ENCODE measurements around the gene MARCHF4.

Gene MARCHF4, protein sequence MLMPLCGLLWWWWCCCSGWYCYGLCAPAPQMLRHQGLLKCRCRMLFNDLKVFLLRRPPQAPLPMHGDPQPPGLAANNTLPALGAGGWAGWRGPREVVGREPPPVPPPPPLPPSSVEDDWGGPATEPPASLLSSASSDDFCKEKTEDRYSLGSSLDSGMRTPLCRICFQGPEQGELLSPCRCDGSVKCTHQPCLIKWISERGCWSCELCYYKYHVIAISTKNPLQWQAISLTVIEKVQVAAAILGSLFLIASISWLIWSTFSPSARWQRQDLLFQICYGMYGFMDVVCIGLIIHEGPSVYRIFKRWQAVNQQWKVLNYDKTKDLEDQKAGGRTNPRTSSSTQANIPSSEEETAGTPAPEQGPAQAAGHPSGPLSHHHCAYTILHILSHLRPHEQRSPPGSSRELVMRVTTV

DNA sequence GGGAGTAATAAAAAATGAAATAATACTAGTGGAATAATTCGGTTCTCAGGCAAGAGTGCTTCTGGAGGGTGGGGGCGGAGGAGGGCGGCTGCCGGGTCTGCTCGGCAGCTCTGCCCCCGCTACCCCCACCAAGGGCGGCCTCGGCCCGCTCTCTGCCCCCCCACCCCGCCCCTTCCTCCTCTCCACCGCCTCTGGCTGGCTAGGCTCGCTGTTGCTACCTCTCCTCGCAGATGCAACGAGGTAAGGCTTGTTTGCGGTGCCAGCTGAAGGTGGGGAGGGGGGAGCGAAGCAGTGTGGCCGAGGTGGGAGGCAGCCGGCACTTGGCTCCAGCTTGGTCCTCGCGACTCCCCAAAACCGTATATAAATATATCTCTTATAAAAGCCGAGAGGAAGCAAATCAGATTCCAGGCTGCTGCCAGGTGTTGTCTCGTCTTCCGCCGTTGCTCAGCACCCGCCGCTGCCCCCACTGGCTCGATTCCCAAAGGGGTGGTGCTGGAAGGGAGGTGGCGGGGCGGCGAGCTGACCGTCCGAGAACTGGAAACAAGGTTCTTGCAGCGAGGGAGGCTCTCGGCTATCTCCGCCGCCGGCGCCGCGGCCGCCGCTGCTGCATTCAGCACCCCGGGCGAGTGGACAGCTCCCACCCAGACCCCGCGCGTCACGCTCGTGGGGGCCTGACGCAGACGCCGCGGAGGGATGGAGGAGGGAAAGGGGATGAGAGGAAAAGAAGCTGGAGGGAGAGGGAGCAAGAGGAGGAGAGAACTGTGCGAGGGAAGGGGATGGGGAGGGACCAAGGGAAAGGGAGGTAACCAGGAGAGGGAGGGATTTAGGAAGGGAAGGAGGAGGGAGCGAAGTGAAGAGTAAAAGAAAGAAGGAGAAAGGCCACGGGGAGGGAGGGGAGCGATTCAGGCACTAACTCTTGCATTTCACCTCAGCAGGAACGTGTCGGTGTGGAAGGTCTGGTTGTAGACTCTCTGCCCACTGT lies at the start of gene MARCHF4:
TSS of gene MARCHF4 (minus strand) at position 763 of the 982 bp plus-strand sequence. CDS start 2,223 bp downstream, outside the sequence.
- peak; percentile 42 to 60 for DNase-seq

DNA sequence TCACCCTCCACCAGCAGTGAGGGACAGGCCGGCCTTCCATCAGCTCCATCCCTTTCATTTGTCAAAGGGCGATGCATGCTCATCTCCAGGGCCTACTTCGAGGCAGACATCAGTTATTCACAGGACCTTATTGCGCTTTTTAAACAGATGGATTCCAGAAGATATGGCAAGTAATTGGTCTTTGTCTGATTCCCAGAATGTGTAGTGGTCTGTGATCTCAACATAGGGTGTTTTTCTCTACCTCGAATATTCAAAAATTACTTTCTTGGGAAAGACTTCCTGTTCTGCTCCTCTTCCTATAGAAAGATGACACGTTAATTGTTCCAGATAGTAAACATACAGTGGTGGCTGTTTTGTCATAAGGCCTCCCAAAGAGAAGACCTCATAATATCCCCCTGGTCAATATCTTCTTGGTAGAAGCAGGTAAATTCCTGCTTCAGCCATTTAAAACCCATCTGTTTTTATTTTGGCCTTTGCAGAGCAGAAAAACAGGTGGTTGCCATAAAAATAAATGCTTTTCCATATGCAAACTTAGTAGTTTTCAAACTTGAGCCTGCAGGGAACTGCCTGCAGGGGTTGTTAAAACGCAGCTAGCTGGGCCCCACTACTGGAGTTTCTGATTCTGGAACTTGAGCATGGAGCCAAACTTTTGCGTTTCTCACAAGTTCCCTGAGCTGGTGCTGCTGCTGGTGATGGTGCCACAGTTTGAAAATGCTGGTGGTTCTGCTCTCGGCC lies 48.3 kb upstream of the MARCHF4 start:
- DNase-seq = no peak

DNA sequence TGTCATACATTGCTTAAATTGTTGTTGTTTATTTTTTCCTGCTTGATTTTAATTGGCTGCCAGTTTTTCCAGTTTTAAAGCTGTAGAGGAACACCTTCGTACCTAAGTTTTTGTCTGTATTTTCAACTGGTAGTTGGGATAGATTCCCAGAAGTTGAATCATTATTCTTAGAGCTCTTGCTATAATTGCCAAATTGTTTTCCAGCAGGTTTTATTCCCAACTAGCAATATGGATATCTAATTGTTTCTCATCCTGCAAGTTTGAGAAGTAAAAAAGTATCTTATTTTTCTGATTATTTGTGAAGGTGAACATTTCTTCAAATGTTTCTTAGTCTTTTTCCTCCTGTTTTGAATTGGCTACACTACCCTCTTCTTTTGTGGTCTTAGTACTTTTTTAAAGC lies 46.7 kb upstream of the MARCHF4 start:
- no peak for DNase-seq

DNA sequence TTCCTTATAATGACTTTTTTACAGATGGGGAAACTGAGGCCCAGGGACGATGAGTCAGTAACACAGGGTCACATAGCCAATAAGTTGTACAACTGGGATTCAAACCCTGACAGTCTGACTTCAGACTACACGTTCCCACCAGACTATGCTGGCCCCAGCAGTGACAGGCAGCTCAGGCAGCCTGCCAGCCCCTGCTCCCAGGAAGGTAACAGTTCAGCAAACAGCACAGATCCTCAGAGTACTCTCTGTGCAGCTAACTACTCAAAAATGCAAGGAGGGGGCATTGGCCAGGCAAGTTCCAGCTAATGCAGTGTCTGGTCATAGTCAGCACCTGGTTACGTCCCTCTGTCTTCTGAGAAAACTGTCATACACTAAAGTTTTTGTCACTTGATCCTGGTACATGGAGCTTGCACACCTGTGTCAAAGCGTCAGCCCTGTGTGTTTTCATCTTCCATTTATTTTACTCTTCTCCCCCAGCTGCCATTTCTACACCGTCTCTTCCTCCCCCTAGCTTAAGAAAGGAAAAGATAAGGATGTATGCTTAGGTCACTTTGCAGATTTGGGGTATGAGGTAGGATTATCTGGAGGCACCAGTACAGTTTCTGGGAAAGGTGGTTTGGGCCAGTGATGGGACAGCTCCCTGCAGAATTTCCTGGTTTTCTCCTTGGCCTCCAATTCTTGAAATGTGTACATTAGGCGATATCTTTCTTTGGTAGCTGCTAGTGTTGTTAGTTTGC lies 44.5 kb upstream of the MARCHF4 start:
- no peak for DNase-seq

DNA sequence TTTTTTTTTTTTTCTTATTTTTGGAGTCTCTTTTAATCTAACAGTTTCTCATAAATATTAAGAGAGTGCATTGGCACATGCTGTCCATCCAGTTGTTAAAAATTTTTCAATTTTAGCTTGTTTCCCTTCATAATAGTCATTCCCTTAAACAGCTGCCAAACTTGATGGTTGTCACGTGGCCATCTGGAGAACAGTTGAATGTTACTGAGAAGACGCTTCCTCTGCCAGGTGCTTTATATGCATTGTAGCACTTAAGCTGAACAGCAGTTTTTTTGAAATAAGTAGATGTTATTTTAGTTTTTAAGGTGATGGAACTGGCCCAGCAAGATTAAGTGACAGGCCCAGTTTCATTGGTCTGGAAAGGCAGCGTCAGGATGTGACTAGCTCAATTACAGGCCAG lies 43.3 kb upstream of the MARCHF4 start:
- DNase-seq = no peak

DNA sequence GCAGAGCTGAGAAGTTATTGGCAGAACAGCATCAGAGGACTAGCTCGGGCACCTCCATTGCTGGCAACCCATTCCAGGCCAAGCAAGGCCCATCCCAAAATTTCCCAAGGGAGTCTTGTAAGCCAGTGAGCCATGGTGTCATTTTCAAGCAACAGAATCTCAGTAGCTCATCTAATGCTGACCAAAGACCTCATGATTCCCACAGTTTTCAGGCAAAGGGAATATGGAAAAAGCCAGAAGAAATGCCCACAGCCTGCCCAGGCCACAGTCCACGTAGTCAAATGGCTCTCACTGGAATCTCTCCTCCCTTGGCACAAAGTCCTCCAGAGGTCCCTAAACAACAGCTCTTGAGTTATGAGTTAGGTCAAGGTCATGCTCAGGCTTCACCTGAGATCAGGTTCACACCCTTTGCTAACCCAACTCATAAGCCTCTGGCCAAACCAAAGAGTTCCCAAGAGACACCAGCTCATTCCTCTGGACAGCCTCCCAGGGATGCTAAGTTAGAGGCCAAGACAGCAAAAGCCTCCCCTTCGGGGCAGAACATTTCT lies 42.6 kb upstream of the MARCHF4 start:
- DNase-seq = no peak

DNA sequence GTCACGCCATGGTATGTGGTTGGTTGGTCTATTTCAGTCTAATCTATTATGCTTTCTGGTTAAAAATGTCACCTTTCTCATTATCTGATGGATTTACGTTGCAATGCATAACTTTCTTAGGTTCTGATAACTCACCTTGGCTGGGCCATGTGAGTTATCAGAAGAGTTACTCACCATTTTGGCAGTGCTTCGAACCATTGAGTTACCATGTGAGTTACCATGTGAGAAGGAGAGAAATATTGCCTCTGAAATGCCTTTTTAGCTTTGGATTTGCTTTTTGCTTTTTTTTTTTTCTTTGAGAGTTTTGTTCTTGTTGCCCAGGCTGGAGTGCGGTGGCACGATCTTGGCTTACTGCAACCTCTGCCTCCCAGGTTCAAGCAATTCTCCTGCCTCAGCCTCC lies 41.6 kb upstream of the MARCHF4 start:
- no peak for DNase-seq

DNA sequence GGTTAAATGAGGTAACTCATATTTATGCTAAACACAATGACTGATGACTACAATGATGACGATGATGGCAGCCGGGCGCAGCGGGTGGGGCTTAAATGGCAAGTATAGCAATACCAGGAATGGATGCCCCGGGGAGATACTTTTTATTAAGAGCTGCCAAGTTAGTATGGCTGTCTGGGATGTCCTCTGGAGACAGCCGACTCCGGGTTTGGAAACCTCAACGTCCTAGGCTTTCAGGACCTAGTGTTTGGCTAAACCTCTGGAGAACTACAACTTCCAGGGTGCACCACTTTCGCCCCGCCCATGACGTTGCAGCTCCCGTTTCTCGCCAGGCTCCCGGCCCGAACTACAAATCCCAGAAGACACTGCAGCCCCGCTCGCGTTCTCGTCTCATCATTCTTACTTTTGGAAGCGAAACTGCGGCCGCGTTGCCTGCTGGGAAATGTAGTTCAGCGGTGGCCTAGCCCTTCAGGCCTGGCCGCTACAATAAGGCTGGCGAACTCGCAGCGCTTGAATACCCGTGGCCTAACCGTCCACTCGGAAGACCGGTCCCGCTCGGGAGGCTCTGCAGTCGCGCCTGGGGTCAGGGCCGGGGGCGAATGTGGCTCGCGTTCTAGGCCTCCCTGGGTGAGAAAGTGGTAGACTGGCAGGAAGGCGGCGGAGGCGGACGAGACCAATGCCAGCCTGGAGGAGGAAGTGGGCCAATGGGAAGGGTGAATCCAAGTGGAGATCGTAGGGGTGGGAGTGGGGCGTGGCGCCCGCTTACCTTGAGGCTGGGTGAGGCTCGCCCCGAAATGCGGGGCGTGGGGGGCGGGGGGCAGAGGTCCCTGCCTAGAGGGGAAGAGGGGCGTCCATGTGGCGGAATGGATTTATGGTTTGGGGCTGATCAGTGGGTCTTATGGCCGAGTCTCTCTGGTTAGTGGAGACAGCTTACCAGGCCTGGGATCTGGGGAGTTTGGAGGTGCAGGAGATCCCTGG lies 40.0 kb upstream of the MARCHF4 start, which contains the start of gene SMARCAL1:
TSS of gene SMARCAL1 (plus strand) at position 463 of the 978 bp plus-strand sequence. CDS start 2,221 bp downstream, outside the sequence.
- peak; percentile 97 to 98 for DNase-seq

DNA sequence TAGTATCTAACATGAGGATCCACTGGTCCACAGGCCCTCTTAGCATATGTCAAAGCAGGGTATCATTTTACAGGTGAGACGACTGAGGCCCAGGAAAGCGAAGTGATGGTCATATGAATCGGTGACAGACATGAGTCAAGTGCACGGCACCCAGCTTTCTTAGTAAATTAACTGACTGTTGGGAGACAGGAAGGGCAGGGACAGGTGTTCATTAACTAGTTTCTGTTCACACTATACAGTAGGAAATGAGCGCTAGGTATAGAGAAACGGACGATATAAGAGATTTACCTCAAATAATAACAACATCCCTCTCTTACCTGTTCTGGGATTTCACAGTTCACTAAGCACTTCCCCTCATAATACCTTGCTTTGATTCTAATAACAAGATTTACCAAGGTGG lies 38.3 kb upstream of the MARCHF4 start:
- no peak for DNase-seq

DNA sequence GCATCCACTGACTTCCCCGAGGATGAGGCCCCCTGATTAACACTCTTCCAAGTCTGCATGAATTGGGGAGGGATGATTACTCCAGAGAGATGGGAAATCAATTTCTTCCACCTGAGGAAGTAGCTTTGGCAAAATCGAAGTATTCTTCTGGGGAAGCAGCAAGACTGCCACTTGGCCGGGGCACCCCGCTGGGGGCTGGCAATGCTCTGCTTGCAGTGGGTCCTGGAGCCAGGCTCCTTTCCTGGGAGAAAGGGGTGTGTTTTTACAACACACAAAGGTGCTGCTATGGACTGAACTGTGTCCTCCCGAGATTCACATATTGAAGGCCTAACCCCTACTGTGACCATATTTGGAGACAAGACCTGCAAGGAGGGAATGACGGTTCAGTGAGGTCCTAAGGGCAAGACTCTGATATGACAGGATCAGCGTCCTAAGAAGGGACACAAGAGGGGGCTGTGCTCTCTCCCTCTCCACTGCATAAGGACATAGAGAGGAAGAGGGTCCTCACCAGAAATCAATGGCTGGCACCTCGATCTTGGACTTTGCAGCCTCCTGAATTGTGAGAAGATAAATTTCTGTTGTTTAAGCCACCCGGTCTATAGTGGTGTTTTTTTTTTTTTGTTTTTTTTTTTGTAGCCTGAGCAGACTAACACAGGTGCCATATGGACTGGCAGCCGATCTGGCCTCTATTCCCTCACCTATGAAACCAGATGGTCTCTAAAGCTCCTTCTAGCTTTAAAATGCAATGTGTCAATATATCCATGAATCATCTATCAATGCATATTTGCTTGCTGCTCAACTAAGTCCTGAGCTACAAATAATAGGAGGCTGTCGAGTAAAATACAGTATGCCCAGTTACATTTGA lies 36.4 kb upstream of the MARCHF4 start:
- no peak for DNase-seq

DNA sequence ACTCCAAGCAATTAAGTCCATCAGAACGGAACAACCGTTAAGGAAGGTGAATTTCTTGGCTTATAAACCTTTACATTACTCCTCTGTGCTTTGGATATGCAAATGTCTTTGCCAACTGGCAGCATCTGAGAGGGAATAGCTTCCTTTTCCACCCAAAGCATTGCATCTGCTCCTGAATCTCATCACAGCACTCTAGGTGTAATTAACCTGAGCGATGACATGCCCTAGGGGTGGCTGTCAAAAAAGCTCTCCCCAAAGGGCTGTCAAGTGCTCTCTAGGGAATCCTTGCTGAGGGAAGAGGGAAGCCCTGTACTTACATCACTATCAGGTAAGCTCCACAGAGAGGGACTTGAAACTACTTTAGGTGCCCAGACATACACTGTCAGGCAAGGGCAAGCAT lies 34.5 kb upstream of the MARCHF4 start:
- DNase-seq = no peak

DNA sequence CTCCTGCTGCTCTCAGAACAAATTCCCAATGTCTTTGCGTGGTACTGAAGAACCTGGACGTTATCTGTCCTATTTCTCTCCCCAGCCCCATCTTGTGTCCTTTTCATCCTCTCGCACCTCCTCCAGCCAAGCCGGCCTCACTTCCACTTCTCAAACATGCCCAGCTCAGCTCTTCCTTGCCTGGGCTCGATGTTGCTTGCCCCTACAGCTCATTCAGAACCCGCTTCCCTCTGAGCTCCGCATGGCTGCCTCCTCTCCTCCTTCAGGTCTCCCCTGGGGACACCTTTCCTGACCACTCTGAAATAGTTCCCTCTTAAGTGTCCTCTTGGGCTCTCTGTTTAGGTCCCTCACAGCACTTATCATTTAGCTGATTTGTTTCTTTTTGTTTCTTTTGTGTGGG lies 33.3 kb upstream of the MARCHF4 start:
- DNase-seq = no peak

DNA sequence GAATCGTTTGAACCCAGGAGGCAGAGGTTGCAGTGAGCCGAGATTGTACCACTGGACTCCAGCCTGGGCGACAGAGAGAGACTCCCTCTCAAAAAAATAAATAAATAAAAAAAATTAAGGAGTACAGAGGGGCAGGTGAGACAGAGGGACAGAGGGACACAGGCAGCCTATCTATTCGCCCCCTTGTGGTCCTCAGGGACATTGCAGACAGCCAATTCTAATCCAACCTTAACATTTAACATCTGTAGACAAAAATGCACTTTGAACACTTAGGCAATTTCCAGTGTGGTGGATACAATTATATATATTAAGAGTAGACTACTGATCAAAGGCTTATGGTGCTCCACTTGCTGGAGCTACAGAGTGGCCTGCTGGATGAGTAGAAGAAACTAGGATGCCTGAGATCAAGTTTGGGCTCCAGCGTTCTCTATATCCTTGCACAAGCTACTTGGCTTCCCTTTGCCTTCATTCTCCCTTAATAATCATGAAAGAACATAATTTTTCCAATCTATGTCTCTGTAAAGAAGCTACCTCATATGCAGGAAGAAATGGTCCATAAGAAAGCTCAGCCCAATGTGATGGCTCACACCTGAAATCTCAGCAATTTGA lies 31.8 kb upstream of the MARCHF4 start:
- DNase-seq = peak; percentile 39 to 62

DNA sequence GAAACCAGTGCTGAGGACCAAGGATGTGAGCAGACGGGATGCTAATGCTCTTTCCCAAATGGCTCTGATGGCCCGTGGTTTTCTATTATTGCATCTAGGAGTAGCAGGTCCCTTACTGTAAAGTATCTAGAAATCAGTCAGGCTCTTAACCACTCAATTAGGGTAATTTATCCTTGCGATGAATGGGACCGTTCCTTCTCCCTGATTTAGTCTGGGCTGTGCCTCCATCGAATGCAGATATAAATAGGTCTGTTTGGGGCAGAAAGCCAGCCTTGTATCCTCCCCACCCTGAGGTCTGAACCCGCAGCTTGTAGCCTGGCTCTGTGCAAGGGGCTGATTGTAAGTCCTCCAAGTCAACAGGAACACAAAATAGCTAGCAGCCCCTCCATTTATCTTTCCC lies 30.5 kb upstream of the MARCHF4 start:
- DNase-seq = no peak

DNA sequence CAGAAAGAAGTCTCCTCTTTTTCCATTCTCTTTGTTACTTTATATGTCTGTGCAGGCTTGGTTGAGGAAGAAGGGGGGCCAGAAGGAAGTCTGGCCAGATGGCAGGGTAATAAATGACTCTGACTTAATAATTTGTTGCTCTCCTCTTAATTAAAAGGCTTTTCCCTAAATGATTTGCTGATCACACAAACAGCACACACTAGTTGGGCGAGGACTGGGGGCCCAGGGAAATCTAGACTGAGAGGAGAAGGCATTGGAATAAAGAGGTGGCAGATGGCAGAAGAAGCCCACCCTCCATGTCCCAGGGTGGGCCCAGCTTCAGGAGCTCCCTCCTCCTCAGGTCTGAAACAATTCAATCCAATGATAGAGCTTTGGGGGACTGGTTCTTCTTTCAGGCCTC lies 27.3 kb upstream of the MARCHF4 start:
- no peak for DNase-seq

DNA sequence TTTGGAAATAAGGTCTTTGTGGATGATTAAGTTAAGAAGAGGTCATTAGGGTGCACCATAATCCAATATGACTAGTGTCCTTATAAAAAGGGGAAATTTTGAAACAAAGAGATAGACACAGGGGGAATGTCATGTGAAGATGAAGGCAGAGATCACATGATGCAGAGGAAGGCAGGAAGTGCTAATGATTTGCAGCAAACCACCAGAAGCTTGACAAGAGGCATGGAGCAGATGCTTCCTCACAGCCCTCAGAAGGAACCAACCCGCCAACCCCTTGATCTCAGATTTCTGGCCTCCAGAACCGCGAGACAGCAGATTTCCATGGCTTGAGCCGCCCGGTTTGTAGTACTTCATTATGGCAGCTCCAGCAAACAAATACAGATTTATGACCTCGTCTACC lies 22.6 kb upstream of the MARCHF4 start:
- no peak for DNase-seq

DNA sequence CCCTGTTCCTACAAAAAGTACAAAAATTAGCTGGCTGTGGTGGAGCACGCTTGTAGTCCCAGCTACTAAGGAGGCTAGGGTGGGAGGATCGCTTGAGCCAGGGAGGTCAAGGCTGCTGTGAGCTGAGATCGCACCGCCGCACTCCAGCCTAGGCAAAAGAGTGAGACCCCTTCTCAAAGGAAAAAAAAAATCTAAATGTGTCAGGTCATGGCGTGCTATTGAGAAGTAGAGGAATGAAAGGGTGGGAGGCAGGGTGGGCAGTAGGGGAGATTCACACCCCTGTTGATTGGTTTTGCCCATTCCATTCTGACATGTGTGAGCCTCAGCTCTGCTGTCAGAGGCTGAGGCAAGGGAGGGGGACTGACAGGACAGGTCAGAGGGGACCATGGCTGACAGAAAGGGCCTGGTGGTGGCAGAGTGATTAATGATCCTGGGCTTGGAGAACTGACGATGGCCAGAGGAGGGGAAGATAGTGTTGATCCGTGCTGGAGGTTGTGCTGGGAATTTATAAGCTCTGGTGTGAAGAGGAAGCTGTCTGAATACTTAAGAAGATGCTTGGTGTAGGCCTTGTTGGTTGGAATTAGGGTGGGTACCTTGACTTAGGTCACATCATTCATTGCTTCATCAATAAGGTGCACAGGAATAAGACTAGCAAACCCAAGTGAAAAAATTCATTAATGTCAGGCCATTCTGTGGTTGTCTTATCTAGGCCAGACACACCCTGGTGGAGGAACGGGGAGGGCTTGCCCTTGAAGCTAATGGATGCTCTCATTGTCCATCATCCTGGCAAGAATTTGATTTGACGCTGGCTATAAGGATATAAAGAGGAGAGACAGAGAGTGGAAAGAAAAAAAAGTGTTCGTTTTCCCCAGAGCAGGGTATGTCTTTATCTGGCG lies 20.9 kb upstream of the MARCHF4 start:
- no peak for DNase-seq

DNA sequence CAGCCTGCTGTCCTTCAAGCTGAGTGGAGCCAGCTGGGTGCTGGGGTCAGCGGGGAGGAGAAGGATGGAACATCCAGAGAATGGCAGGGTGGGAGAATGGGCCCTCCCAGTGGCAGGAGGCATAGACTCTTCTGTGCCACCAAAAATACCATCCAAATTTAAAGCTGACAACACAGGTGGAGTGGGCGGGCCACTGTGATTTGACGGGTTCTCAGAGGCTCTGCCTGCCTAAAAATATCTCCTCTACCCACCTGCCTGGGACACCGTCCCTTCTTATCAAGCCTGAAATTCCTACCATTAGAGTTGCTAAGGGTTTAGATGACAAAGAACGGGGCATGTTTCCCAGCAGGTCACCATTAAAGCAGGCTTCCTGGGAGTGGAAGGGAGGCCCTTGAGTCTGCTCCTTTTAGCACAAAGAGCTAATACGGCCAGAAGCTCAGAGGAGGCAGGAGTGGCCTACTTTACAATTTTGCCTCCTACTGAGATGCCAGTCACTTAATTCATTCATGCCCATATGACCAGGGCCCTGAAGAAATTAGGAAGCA lies 19.8 kb upstream of the MARCHF4 start:
- DNase-seq = no peak
